HG03354 (cell line): ENCODE data around the gene GJD4.

ENCODE experiments used
- ATAC-seq: cut with Tn5 transposase; IDR thresholded peaks from one replicate; pipeline ENCODE4 v1.9.1; 2021; ENCODE audit warnings: mild to moderate bottlenecking; ENCODE audit not compliant: unreplicated experiment, poor library complexity, severe bottlenecking

Gene GJD4

DNA sequence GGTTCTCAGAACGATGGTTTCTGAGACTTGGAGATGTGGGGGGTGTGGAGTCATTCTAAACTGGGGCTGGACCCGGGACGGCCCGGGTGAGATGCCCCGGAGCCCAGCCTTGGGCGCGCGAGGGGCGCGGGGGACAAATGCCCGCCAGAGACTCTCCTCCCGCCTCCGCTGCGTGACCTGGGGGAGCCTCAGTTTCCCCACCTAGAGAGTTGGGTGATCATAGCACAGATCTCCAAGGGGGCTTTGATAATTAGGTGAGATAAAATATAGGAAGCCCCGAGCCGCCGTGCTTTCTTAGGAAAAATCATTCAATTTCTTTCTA, 37.6 kb downstream of the GJD4 start:
- ATAC-seq: no peak

DNA sequence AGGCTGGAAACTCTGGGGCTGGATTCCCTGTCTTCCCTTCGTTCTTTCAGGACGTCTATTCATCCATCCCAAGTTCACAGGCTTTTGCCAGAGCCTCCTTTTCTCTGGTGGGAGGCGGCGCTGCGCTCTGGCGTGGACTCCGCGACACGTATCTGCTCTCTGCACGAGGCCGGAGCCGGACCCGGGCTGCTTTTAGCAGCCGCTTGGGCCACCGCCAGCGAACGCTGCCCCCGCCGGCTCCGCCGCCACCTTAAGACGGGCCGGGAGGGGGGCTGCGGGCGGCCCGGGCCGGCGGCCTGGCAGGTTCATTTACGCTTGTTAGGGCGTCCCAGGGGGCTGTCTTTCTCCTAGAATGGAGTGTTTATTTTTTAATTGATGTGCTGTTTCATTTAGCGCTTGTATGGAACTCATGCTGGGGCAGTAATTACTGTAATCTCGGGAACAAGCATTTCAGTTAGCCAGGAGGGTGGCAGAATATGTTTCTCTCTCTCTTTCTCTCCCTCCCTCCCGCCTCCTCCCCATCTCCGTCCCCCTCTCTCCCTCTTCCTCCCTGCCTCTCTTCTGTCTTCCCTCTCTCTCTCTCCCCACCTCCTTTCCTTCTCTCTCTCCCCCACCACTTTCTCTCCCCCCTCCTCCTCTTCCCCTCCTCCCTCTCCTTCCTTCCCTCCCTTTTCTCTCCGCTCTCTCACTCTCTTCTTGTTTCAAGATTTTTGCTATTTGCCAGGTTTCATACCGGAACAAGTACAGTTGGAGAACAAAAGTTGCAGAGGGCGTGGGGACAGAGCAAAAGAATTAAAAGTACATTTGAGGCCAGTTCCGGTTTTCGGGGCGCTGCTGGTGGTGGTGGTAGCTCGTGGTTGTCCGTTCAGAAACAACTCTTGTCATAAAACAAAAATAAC, 38.3 kb downstream of the GJD4 start:
- ATAC-seq: no peak

- no peak for ATAC-seq
Measured at GRCh38 chr10:35644050-35644950, 39.2 kb downstream of the GJD4 start.

DNA sequence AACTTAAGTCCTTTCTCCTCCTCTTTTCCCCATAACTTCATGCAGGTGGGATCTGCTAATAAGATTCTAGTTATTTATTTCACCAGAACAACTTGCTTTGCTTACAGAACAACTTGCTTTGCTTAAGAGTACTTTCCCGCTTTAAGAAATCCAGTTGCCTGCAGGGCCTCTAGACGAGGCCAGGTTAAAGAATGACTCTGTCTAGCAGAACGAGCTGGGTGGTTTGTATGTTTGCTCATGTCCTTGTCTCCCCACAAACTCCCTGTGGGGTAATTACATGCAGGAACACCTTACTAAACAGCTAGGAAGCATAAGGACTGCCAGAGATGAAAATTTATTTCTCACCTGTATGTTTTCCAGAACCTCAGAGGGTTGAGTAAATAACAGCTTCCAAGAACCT, 45.8 kb downstream of the GJD4 start:
- ATAC-seq: no peak

DNA sequence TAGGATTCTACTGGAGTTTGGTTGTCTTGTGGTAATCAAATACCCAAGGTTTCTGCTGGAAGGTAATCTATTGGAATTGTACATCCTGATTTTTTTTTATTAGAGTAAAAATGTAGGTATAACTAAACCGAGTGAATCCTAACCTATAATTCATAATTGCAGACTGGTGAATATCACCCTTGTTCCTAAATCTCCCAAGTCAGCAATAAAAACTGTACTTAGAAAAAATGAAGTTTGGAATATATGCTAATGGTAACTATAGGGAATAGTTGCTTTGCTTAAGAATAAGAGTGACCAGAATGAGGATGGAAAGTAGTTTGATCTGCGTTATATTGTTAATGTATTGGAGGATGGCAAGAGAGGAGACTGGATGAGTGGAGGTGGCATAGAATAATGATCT, 47.7 kb downstream of the GJD4 start:
- no peak for ATAC-seq

GRCh38 chr10:35657621-35658020, 52.5 kb downstream of the GJD4 start:
- no peak for ATAC-seq
